GM18861 (cell line): Measurements from ENCODE around the gene SBSN.

Experiments
- ATAC-seq: cut with Tn5 transposase; IDR thresholded peaks from one replicate; pipeline ENCODE4 v1.9.1; 2021; ENCODE audit not compliant: unreplicated experiment

Gene SBSN, protein sequence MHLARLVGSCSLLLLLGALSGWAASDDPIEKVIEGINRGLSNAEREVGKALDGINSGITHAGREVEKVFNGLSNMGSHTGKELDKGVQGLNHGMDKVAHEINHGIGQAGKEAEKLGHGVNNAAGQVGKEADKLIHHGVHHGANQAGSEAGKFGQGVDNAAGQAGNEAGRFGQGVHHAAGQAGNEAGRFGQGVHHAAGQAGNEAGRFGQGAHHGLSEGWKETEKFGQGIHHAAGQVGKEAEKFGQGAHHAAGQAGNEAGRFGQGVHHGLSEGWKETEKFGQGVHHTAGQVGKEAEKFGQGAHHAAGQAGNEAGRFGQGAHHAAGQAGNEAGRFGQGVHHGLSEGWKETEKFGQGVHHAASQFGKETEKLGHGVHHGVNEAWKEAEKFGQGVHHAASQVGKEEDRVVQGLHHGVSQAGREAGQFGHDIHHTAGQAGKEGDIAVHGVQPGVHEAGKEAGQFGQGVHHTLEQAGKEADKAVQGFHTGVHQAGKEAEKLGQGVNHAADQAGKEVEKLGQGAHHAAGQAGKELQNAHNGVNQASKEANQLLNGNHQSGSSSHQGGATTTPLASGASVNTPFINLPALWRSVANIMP

GRCh38 chr19:35528218-35529038 lies at the start of gene SBSN:
Gene SBSN (minus strand): TSS chr19:35528311. CDS start chr19:35528281, 30 bp downstream.
- ATAC-seq, result no peak

DNA sequence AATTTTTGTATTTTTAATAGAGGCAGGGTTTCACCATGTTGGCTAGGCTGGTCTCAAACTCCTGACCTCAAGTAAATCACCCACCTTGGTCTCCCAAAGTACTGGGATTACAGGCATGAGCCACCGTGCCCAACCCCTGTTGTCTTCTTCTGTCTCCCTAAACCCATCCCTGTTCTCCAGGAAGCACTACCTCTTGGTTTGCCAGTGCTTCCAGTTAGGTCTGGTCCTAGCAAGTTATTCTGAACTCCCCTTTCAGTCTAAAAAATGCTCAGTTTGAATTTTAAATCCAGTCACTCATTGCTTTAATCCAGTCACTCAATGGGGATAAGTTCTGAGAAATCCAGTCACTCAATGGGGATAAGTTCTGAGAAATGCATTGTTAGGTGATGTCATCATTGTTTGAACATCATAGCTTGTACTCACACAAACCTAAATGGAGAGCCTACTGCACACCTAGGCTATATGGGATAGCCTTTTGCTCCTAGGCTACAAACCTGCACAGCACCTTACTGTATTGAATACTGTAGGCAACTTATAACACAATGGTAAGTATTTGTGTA lies 43.4 kb upstream of the SBSN start:
- no peak for ATAC-seq

DNA sequence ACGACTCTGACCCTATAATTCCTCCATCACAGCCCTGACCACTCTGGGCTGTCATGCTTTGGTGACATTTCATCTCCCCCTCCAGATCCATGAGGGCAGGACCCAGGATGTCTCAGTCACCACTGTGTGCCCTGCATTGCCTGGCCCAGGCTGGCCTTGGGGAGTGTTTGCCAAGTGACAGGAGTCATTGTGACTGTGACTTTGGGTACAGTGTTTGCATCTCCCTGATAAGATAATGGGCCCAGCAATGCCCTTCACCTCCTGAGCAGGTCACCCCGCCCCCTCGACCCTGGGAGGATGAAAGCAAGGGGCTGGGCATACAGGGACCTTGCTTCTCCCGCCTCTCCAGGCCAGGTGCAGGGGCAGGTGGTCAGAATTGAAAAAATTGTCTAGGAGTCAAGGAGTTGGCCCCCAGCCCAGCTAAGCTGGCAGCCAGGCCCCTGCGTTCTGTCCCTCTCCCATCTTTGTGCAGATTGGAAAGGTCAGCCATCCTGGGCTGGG lies 41.2 kb upstream of the SBSN start:
- no peak for ATAC-seq

DNA sequence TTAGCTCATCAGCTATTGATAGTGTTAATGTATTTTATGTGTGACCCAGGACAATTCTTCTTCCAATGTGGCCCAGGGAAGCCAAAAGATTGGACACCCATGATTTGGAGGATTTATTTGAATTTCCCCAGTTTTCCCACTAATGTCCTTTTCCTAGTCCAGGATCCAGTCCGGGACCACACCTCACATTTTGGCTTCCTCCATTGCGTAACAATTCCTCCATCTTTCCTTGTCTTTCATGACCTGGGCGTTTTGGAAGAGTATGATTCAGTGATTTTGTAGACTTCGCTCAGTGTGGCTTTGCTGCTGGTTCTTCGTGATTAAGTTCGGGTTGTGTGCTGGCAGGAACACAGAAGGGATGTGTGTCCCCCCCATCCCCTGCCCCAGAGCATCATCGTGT lies 38.6 kb upstream of the SBSN start:
- ATAC-seq, result no peak

GRCh38 chr19:35565016-35565856 lies 37.1 kb upstream of the SBSN start:
- no peak for ATAC-seq

DNA sequence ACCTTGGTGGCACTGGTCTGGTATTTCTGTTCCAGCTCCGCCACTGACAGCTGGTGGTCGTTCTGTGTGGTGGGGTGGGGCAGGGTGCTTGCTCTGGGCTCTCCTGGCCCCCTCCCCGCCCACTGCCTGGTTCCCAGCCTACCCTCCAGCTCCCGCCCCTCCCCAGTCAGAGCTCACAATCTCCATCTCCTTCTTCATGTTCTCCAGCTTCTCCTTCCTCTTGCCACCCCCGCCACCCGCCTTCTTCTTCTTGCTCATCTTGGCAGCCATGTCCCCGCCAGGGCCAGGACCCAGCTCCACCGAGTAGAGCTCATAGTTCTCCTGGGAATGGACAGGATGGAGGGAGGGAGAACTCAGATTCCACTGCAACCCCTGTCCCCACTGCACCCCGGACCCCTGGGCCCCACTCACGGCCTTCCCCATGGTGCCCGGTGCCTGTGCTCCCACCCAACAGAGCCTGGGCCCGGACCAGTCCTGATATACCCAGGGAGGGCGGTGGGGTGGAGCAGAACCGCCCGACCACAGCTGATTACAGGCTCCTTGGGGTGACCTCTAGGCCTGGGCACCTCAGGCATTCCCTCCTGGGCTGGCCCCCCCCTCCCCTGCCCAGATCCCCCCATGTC lies 35.2 kb upstream of the SBSN start, which contains the start of gene ATP4A:
TSS of gene ATP4A (minus strand) at position 452 of the 623 bp plus-strand sequence. CDS start at position 423, 29 bp downstream.
- no peak for ATAC-seq

GRCh38 chr19:35562776-35563175 lies 34.7 kb upstream of the SBSN start:
- ATAC-seq, result no peak

GRCh38 chr19:35562336-35562735 lies 34.2 kb upstream of the SBSN start:
- no peak for ATAC-seq

DNA sequence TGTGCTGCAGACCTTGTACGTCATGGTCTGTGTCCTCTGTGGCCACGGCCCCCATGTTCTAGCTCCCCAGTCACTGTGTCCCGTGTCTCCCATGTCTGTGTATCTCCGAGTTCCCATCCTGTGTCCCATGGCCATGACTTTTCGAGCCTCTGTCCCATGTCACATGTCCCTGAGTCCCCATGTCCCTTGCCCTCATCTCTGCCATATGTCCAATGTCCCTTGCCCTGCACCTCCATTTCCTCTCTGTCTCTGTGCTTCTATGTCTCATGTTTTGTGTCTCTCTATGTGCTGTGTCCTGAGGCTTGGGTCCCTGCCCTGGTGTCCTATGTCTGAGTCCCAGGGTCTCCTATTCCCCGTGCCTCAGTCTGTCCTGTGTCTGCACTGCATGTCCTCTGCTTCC lies 33.3 kb upstream of the SBSN start:
- no peak for ATAC-seq

DNA sequence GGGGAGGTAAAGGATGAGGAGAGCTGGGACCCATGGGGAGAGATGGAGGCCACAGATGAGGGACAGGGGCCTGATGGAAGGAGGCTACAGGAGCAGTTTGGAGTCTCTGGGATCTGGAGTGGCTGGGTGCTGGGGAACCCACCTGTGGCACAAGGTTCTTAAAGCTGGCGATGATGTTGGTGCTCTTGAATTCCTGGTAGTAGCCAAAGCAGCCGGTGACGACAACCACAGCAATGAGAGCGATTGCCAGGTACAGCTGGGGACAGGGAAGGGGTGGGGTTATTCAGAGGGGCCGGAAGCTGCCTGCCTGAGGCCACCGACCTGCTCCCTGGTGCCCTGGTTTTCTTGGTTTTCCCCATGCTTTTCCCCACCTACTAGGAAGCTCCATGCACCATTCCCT lies 32.6 kb upstream of the SBSN start:
- ATAC-seq, result no peak

- no peak for ATAC-seq
Measured at GRCh38 chr19:35560271-35560670, 32.2 kb upstream of the SBSN start.

- ATAC-seq, result no peak
Measured at GRCh38 chr19:35559781-35560180, 31.7 kb upstream of the SBSN start.

DNA sequence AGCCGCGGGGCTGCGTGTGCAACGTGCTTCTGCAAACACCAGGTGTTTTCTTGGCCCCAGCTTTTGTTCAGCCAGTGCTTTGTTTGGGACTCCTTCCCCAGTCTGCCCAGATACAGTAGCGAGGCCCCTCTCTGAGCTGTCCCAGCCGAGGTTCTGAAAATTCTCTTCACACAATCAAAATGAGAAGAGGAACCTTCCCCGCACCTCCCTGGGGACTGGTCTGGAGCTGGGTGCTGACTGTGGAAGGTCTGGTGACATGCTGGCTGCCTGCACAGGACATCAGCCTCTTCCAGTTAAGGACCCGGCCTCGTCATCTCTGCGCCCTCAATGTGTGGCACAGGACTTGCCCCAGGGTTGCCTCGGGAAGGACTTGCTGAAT lies 31.2 kb upstream of the SBSN start:
- ATAC-seq, result no peak

GRCh38 chr19:35558400-35559280 lies 30.5 kb upstream of the SBSN start:
- ATAC-seq, result no peak

DNA sequence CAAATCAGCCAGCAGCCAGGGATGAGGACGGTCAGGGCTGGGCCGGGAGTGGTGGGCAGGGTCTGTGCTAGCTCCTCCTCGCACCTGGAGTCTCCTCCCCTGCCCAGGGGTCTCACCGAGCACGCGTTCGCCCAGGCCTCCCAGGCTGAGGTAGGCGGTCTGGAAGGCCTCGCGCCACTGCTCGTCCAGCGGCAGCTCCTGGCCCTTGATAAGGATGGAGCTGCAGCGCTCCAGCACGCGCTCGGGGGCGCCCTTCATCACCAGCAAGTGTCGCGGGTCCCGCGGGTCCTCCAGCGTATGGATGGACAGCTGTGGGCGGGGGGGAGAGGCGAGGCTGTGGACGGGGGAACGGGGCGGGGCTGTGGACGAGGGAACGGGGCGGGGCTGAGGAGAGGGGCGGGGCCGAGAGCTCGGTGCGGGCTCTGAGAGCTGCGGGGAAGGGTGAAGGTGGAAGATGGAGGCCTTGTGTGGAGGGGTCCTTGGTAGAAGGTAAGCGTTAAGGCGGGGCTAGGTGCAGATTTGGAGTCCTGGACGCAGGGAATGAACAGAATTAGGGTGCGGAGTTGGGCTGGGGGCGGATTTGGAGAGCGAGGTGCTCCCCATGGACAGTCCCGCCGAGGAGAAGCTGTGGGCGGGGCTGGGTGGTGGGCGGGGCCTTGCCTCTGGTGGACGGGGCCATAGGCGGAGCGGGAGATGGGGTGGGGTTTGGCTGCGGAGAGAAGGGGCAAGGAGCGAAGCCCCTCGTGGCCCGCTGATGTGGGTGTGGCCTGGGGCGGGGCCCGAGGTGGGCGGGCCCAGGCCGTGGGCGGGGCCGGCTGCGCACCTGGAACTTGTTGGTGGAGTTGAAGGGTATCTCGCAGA lies 29.7 kb upstream of the SBSN start:
- no peak for ATAC-seq

GRCh38 chr19:35556846-35557538 lies 28.9 kb upstream of the SBSN start:
- ATAC-seq, result no peak

DNA sequence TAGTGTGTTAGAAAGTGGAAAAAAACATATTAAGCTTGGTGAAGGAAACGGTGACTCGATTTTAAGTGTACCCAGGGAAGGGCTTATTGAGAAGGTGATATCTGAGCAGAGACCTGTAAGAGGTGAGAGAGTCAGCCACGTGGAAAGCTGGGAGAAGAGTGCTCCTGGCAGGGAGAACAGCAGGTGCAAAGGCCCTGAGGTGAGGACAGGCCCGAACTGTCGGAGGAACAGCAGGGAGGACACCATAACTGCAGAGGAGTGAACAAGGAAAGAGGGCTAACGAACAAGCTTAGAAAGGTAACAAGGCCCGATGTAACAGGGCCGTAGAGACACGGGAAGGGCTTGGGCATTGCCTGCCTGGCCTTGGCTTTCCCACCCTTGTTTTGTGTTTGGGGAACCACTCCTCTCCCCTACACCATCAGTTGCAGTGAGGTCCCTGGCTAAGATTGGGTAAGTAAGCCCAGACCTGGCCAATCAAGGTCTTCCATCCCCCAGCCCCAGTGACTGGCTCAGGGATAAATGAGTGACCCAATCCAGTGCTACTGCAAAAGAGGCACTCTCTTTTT lies 28.0 kb upstream of the SBSN start:
- ATAC-seq, result no peak
